GM10266 (cell line): Measurements from ENCODE around the gene C13orf42.

Experiments used
- DNase-seq: peaks from one replicate; pipeline ENCODE4 v3.0.0; 2012; ENCODE audit errors: extremely low spot score
- CTCF ChIP-seq: IDR thresholded peaks from 2 replicates; pipeline ENCODE4 v1.5.1; 2012; ENCODE audit warnings: mild to moderate bottlenecking, low read depth; ENCODE audit not compliant: control insufficient read depth, insufficient read depth; ENCODE audit errors: missing control alignments

C13orf42 gene

GRCh38 chr13:51048616-51049015 lies 62.5 kb downstream of the C13orf42 start:
- DNase-seq: no peak
- no peak for TF ChIP-seq CTCF

- DNase-seq: no peak
- TF ChIP-seq CTCF: no peak
Observed at GRCh38 chr13:51048166-51048461, 63.0 kb downstream of the C13orf42 start.

GRCh38 chr13:51047434-51048165 lies 63.5 kb downstream of the C13orf42 start:
- DNase-seq: no peak

GRCh38 chr13:51045451-51045850 lies 65.6 kb downstream of the C13orf42 start:
- TF ChIP-seq CTCF: no peak
- no peak for DNase-seq

More at GRCh38 chr13:51047434-51048165, 63.5 kb downstream of the C13orf42 start:
- TF ChIP-seq CTCF: no peak

GRCh38 chr13:51044023-51044665 lies 66.9 kb downstream of the C13orf42 start:
- no peak for TF ChIP-seq CTCF
- DNase-seq: no peak

GRCh38 chr13:51043310-51043709 lies 67.8 kb downstream of the C13orf42 start:
- no peak for TF ChIP-seq CTCF
- DNase-seq: no peak

- DNase-seq: no peak
Observed at GRCh38 chr13:51041710-51042109, 69.4 kb downstream of the C13orf42 start.

More at GRCh38 chr13:51041710-51042109, 69.4 kb downstream of the C13orf42 start:
- TF ChIP-seq CTCF: no peak
